Fibroblast of skin of left quadriceps (primary cell): ENCODE data around the gene GABRA1.

ENCODE experiments used
- DNase-seq, 2 experiments: peaks; one replicate each; pipeline ENCODE4 v3.0.0-alpha.2; 2013; ENCODE audit warnings: low read depth in 2 of 2

GABRA1 gene

DNA sequence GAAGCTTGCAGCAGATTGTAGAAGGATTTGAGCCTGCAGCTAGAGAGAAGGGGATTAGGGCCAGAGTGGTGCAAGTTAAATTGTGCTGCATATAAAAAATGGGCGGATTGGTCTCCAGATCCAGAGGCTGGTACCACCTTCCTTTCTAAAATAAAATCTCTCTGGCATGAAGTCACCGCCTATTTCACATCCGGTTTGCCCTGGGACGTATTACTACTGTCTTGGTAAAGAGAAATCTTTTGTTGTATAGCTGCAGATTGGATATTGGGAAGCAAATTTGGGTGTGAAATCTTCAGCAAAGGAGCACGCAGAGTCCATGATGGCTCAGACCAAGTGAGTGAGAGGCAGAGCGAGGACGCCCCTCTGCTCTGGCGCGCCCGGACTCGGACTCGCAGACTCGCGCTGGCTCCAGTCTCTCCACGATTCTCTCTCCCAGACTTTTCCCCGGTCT lies at the start of gene GABRA1:
GABRA1 (plus strand) TSS at position 180 of the 451 bp plus-strand sequence. CDS start 2,691 bp downstream, outside the sequence.
- no peak for DNase-seq

DNA sequence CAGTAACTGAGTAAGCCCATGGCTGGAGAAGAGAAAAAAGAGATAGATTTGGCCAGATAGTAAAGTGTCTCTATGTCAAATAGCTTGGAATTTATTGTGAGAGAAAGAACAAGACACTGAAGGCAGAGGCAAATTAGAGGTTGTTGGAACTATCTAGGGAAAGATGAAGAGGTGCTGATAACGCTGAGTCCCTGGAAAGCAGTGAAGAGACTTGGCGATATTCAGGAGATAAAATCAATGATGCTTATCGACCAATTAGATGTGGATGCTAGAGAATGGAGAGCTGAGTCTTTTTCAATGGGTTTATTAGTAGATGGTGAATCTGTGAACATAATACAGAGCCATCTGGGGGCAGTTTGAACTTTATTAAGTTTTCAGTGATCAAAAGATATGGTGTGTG lies 48.6 kb upstream of the GABRA1 start:
- no peak for DNase-seq

DNA sequence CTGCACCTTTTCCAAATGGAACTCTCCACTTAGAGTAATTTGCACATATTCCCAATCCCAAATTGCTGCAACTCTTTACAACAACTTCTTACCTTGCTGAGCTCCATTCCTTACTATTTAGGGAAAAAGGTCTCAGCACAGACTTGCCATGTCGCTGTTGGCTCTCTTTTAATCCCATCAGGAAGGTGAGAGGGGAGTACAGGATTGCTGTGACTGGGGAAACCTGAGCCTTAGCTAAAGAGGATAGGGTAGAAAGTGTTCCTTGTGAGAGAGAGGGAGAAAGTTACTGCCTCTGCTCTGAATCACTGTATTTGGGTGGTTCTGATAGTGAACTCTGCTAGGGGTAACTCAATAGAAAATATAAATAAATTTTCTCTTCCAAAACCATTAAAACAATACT lies 43.7 kb upstream of the GABRA1 start:
- no peak for DNase-seq

DNA sequence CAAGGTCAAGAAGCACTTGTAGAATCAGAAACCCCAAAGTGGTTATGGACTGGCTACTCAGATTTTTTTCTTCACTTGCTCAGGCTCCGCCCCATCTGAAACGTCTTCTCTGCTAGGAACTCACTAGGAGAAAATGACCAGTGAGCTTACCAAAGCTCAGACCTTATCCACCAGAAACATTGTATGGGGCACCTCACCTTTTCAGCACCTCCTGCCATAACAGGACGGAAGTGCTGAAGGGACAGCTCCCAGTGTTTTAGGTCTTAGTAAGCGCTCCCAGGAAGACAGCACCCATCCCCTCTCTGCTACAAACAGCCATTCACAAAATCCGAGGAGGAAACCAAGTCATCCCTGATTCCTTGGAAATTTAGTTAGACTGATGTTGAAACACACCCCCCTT lies 1.2 kb upstream of the GABRA1 start:
- DNase-seq: no peak

DNA sequence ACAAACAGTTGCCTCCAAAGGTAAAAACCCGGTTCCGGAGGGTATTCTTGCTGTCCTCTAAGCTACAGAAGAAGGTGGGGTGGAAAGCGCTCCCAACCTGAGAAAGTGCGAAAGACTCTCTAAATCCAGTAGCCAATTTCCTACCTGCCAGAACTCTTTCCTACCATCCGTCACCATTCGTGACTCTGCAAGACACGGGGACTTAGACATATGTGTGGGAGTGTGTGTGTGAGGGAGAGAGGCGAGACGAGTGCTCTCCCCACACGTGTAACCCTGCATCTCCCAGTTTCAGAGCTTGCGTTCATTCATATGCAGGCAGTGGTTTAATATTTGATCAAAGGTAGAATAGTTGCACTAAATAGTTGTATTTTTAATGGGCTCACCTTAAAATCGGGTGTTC lies 473 bp upstream of the GABRA1 start:
- DNase-seq: no peak

- DNase-seq: no peak
Observed at GRCh38 chr5:161850491-161850890, 2.6 kb downstream of the GABRA1 start.

DNA sequence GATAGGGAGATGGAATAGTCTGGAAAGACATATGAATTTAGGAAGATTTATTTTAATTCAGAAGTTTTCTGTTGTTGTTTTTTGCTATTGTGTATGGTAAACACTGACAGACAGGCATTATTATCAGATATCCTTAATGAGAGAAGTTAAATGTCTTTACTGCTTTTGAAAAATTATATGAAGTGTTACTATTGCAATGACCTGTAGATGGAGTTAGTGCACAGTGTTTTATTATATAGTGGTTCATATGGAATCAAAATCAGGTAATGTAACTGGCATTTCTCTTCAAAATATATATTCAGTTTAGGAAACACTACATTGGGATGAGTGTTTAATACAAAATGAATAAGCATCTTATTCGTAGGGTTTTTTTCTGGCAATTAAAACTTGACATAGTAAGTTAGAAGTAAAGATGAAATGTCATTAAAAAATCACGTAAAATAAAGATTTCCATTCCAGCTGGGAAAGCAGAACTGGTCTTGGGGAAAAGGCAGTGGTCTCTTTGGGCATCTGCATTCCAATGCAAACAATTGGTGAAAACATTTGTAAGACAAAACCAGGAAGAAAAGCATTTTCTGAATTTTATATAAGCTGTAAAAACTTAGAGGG lies 3.9 kb downstream of the GABRA1 start:
- no peak for DNase-seq

- DNase-seq: no peak
Observed at GRCh38 chr5:161857358-161857757, 9.4 kb downstream of the GABRA1 start.

DNA sequence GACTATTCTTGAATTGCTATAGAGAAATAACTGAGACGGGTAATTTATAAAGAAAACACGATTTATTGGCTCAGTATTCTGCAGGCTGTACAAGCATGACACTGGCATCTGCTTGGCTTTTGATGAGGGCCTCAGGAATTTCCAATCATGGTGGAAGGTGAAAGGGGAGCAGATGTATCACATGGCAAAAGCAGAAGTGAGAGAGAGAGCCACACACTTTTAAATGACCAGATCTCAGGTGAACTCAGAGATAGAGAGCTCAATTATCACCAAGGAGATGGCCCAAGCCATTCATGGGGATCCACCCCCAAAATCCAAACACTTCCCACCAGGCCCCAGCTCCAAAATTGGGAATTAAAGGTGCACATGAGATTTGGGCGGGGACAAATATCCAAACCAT lies 15.3 kb downstream of the GABRA1 start:
- no peak for DNase-seq

- DNase-seq: no peak
Observed at GRCh38 chr5:161863811-161864210, 15.9 kb downstream of the GABRA1 start.

DNA sequence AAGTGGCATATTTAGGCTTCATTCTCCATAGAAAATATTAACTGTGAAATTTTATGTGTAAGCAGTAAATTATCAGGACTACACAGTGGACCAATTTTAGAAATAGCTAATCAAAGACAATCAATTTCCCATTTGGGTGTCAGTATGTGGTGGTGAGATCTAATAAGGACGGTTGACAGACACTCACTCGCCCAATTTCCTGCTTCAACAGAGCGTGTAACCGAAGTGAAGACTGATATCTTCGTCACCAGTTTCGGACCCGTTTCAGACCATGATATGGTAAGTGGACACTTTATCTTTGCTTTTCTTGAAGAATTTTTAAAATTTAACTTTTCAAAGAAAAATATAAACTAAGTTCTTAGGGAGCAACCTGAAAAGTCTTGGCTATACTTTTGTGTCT lies 17.6 kb downstream of the GABRA1 start:
- DNase-seq: no peak

GRCh38 chr5:161889971-161890370 lies 42.1 kb downstream of the GABRA1 start:
- DNase-seq: no peak

DNA sequence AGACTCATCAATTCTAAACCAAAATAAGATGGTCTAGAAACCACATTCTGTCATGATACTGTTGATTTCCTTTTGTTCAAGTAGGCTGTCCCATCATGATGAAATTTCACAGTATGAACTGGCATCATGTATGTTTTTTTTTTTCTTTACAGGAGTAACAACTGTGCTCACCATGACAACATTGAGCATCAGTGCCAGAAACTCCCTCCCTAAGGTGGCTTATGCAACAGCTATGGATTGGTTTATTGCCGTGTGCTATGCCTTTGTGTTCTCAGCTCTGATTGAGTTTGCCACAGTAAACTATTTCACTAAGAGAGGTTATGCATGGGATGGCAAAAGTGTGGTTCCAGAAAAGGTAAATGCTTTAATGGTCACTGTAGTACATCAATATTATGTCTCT lies 47.6 kb downstream of the GABRA1 start:
- DNase-seq: no peak

- DNase-seq: no peak
Observed at GRCh38 chr5:161897033-161897432, 49.1 kb downstream of the GABRA1 start.

DNA sequence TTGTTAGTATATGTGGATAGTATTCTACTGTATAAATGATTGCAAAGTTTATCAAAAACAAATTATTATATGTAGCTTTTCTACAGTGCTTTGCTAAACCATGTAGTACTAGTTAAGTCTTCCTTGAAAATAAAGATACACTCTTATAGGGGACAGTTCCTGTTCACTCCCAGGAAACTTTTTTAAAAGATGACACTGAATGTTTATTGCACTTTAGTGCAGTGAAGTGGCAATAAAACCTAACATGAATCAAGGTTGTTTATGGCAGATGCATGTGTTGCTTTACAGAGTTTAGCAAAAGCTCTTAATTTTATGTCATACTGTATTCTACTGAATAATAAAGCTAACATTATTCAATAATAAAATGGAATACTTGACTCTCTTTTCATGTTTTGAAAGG lies 51.7 kb downstream of the GABRA1 start:
- no peak for DNase-seq

GRCh38 chr5:161900981-161901380 lies 53.1 kb downstream of the GABRA1 start:
- DNase-seq: no peak

- DNase-seq: no peak
Observed at GRCh38 chr5:161921781-161922180, 73.9 kb downstream of the GABRA1 start.

GRCh38 chr5:161924270-161924669 lies 76.3 kb downstream of the GABRA1 start:
- no peak for DNase-seq

DNA sequence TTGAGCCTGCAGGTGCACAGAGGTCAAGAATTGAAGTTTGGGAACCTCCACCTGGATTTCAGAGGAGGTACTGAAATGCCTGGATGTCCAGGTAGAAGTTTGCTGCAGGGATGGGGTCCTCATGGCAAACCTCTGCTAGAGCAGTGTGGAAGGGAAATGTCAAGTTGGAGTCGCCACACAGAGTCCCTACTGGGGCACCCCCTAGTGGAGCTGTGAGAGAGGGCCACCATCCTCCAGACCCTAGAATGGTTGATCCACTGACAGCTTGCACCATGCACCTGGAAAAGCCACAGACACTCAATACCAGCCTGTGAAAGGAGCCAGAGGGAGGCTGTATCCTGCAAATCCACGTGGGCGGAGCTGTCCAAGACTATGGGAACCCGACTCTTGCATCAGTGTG lies 78.0 kb downstream of the GABRA1 start:
- DNase-seq: no peak

GRCh38 chr5:161934486-161934885 lies 86.6 kb downstream of the GABRA1 start:
- DNase-seq: no peak

- no peak for DNase-seq
Observed at GRCh38 chr5:161944974-161945373, 97.1 kb downstream of the GABRA1 start.

- no peak for DNase-seq
Observed at GRCh38 chr5:161946911-161947310, 99.0 kb downstream of the GABRA1 start.
